IMR-90 (cell line): ENCODE results near the gene PLEKHA8.
A peak's percentile ranks its signal among the peaks of the same experiment; 100 is the strongest.

Source experiments
- CEBPB ChIP-seq: IDR thresholded peaks from 2 replicates; pipeline ENCODE4 v1.6.1; 2012; ENCODE audit warnings: low read depth, low read length, improper control_type of control experiment
- FOS ChIP-seq: fragments of 150-350 bp; IDR thresholded peaks from 2 replicates; pipeline ENCODE4 v1.6.1; 2016; ENCODE audit warnings: low read depth, low read length
- MXI1 ChIP-seq: IDR thresholded peaks from 2 replicates; pipeline ENCODE4 v1.6.1; 2012; ENCODE audit warnings: low read depth, mild to moderate bottlenecking, low read length, moderate library complexity, borderline replicate concordance
- POLR2A ChIP-seq: IDR thresholded peaks from 2 replicates; pipeline ENCODE4 v1.6.1; 2012; ENCODE audit warnings: mild to moderate bottlenecking, low read depth, low read length
- RAD21 ChIP-seq: IDR thresholded peaks from 2 replicates; pipeline ENCODE4 v1.6.1; 2012; ENCODE audit warnings: low read length, improper control_type of control experiment
- SMC3 ChIP-seq: fragments of 150-350 bp; IDR thresholded peaks from 2 replicates; pipeline ENCODE4 v1.6.1; 2016; ENCODE audit warnings: low read depth, mild to moderate bottlenecking, antibody characterized with exemption, low read length, moderate library complexity
- TF ChIP-seq, protein P1 (sequence below): conservative IDR thresholded peaks from 2 replicates; pipeline ENCODE4 v1.5.1; 2012; ENCODE audit warnings: mild to moderate bottlenecking, low read depth, low read length, improper control_type of control experiment
- TF ChIP-seq, protein P2 (sequence below): fragments of 150-350 bp; IDR thresholded peaks from 2 replicates; pipeline ENCODE4 v1.6.1; 2017; ENCODE audit warnings: mild to moderate bottlenecking, antibody characterized with exemption, low read length, low read depth

DNA sequence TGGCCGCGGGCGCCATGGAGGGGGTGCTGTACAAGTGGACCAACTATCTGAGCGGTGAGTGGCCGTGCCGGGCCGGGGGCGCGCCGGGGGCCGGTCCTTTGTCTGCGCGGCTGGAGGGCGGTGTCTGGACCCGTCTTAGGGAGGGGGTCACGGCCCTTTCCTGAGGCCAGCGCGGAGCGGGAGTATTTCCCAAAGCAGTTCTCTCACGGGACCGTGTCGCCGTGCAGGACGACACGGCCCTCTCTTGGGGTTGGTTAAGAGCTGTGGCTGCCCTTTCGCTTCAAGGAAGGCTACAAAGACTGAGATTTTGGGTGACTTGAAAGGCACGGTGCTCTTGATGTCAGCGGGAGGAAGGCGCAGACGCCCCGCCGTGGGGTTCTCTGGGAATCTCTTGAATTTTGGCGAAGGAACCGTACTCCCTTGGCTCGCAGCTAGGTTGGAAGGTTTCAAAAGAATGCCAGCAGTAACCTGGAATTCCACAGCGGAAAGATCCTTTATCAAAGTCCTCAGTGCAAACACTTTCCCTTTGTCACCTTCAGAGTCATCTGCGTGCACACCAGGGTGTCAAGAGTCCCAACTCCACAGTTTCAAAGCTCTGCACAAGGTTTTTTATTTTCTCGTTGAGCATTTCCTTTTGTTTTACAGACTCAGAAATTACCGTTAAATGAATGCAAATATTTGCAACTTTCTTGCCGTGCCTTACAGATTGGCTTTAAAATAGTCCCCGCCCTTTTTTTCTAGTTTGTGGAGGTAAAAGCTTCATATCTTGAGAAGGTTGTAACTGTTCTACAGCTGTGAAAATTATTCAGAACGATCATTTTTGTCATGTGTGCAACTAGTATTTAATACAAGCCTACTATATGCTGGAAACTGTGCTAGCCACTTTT, 780 bp downstream of the PLEKHA8 start:
- TF ChIP-seq RAD21 (0 out of 2 replicates have a peak, but pooled peaks have one; percentile 0), POLR2A (no peak), CEBPB (no peak), MXI1 (no peak), FOS (no peak), SMC3 (no peak)
- TF ChIP-seq, protein P1, sequence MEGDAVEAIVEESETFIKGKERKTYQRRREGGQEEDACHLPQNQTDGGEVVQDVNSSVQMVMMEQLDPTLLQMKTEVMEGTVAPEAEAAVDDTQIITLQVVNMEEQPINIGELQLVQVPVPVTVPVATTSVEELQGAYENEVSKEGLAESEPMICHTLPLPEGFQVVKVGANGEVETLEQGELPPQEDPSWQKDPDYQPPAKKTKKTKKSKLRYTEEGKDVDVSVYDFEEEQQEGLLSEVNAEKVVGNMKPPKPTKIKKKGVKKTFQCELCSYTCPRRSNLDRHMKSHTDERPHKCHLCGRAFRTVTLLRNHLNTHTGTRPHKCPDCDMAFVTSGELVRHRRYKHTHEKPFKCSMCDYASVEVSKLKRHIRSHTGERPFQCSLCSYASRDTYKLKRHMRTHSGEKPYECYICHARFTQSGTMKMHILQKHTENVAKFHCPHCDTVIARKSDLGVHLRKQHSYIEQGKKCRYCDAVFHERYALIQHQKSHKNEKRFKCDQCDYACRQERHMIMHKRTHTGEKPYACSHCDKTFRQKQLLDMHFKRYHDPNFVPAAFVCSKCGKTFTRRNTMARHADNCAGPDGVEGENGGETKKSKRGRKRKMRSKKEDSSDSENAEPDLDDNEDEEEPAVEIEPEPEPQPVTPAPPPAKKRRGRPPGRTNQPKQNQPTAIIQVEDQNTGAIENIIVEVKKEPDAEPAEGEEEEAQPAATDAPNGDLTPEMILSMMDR, result no peak
- TF ChIP-seq, protein P2, sequence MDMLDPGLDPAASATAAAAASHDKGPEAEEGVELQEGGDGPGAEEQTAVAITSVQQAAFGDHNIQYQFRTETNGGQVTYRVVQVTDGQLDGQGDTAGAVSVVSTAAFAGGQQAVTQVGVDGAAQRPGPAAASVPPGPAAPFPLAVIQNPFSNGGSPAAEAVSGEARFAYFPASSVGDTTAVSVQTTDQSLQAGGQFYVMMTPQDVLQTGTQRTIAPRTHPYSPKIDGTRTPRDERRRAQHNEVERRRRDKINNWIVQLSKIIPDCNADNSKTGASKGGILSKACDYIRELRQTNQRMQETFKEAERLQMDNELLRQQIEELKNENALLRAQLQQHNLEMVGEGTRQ, result no peak
